Kidney (tissue), 14 donors: ENCODE results near the gene ALPL. TPM values are rescaled to one million over a fixed set of nuclear protein-coding genes. Genes with fewer than 3 reads are reported as not detected.

Experiments
- DNase-seq, 5 donors: peaks; one replicate each; pipeline ENCODE4 v3.0.0-alpha.2; 2013 to 2020
- FAIRE-seq: peaks from 2 replicates; lab custom pipeline; 2012; peaks lifted over from hg19 to GRCh38; lab: Jason Lieb, UNC
- H3K27ac ChIP-seq, 2 donors: one replicate each; pipeline ENCODE4 v1.7.0; 2013; ENCODE audit warnings: low read depth in 2 of 2, low read length in 2 of 2, inconsistent platforms in 1 of 2
- H3K27me3 ChIP-seq: one replicate; pipeline ENCODE4 v1.7.1; 2013; ENCODE audit warnings: low read length, inconsistent platforms; ENCODE audit not compliant: control insufficient read depth, insufficient read depth
- H3K36me3 ChIP-seq, 3 donors: one replicate each; pipeline versions ENCODE4 v1.7.0 to v1.7.1; 2013; ENCODE audit warnings: low read length in 3 of 3, control low read depth in 1 of 3, inconsistent platforms in 1 of 3; ENCODE audit not compliant: insufficient read depth in 3 of 3, control insufficient read depth in 2 of 3
- H3K4me1 ChIP-seq, 3 donors: one replicate each; pipeline versions ENCODE4 v1.7.0 to v1.7.1; 2013; ENCODE audit warnings: low read length in 3 of 3, inconsistent platforms in 1 of 3, low read depth in 1 of 3; ENCODE audit not compliant: control insufficient read depth in 2 of 3, insufficient read depth in 2 of 3
- H3K4me3 ChIP-seq, 3 donors: one replicate each; pipeline versions ENCODE4 v1.7.0 to v1.8.1; 2013; ENCODE audit warnings: low read length in 3 of 3, control low read depth in 1 of 3, inconsistent platforms in 1 of 3
- H3K9ac ChIP-seq, 3 donors: one replicate each; pipeline versions ENCODE4 v1.7.0 to v1.7.1; 2013; ENCODE audit warnings: low read length in 3 of 3, control low read depth in 1 of 3, inconsistent platforms in 1 of 3
- H3K9me3 ChIP-seq, 3 donors: one replicate each; pipeline versions ENCODE4 v1.7.0 to v1.7.1; 2013; ENCODE audit warnings: low read length in 3 of 3, control low read depth in 1 of 3, inconsistent platforms in 1 of 3; ENCODE audit not compliant: control insufficient read depth in 2 of 3, insufficient read depth in 1 of 3
- CTCF ChIP-seq: IDR thresholded peaks from 3 replicates; pipeline ENCODE4 v1.5.1; 2012; ENCODE audit warnings: mild to moderate bottlenecking, moderate library complexity, borderline replicate concordance; ENCODE audit not compliant: insufficient read depth; ENCODE audit errors: extremely low read depth
- intact Hi-C: fragments of 100-400 bp; cut with DNase I; formaldehyde crosslinking; loops from one replicate; pipeline ENCODE4 v1.11.1; 2022
- polyA plus RNA-seq: library from polyadenylated mRNA; stranded (reverse); fragments of 350-450 nt; fragmentation: Illumina TruSeq; extraction: RNeasy Lipid Tissue Mini Kit (QIAGEN cat#74804); gene quantifications from one replicate; pipeline ENCODE4 v1.2.3, GENCODE V29; 2014; ENCODE audit warnings: low read depth, low replicate concordance; ENCODE audit not compliant: insufficient read depth
- total RNA-seq: library from RNA; stranded (reverse); fragmentation: NEBNext Ultra II Directional; extraction: Animal tissue kit (Norgen Biotek cat#: 25700); gene quantifications from one replicate; pipeline ENCODE4 v1.2.1, GENCODE V29; 2021
- donor health status: control.
- donor health status: control.
- donor health status: control.
- donor health status: control.
- donor health status: control.
- donor health status: DM: yes; HTN: yes; CAD: no.
- donor health status: Normal renal cell carcinoma (clear cell type).

ALPL gene
- total and polyA plus RNA-seq, 2 donors from 2014 or later: 8.4 to 133 TPM

GRCh38 chr1:21598904-21599303, 89.7 kb downstream of the ALPL start:
- peaks cover 0 to 17% (median 0%) of the 10 kb centered on the region in 3 donors for H3K36me3 ChIP-seq
- no peak for DNase-seq

GRCh38 chr1:21599402-21599801, 90.2 kb downstream of the ALPL start:
- Histone ChIP-seq H3K4me1 (no peaks in the 10 kb centered on the region), H3K9me3 (no peaks in the 10 kb centered on the region), H3K27ac (no peak overlapping the region), H3K4me3 (no peak overlapping the region), H3K27me3 (no peaks in the 10 kb centered on the region), H3K36me3 (peaks cover 0 to 17% (median 0%) of the 10 kb centered on the region in 3 donors), H3K9ac (no peak overlapping the region)
- intact Hi-C loops: no loop called here
- FAIRE-seq (no peak), DNase-seq (no peak)
- no peak for TF ChIP-seq CTCF

More at GRCh38 chr1:21598904-21599303, 89.7 kb downstream of the ALPL start:
- H3K4me1 ChIP-seq: no peaks in the 10 kb centered on the region
- TF ChIP-seq CTCF: no peak
- no peak for FAIRE-seq
- H3K4me3 ChIP-seq: no peak overlapping the region
- H3K9me3 ChIP-seq: no peaks in the 10 kb centered on the region
- intact Hi-C loops: no loop called here
- H3K27me3 ChIP-seq: no peaks in the 10 kb centered on the region
- H3K27ac ChIP-seq: no peak overlapping the region
- H3K9ac ChIP-seq: no peak overlapping the region

- no peaks in the 10 kb centered on the region for H3K9me3 ChIP-seq
- TF ChIP-seq CTCF: no peak
- no peak for FAIRE-seq
- no peak overlapping the region for H3K9ac ChIP-seq
- no peak overlapping the region for H3K27ac ChIP-seq
- H3K27me3 ChIP-seq: no peaks in the 10 kb centered on the region
- no peaks in the 10 kb centered on the region for H3K4me1 ChIP-seq
- H3K36me3 ChIP-seq: peaks cover 0 to 21% (median 5%) of the 10 kb centered on the region in 3 donors
- intact Hi-C loops: no loop called here
- no peak for DNase-seq
- H3K4me3 ChIP-seq: no peak overlapping the region
Observed at GRCh38 chr1:21601278-21602048, 92.2 kb downstream of the ALPL start.
